Urothelium cell line (cell line): ENCODE data around the gene CRACDL.
A peak's percentile ranks its signal among the peaks of the same experiment; 100 is the strongest.

ENCODE experiments used
- DNase-seq: peaks from one replicate; pipeline ENCODE4 v3.0.0; 2011; ENCODE audit warnings: low spot score, mixed read lengths
- FAIRE-seq: peaks from 2 replicates; lab custom pipeline; 2011; peaks lifted over from hg19 to GRCh38; lab: Jason Lieb, UNC

CRACDL gene, protein sequence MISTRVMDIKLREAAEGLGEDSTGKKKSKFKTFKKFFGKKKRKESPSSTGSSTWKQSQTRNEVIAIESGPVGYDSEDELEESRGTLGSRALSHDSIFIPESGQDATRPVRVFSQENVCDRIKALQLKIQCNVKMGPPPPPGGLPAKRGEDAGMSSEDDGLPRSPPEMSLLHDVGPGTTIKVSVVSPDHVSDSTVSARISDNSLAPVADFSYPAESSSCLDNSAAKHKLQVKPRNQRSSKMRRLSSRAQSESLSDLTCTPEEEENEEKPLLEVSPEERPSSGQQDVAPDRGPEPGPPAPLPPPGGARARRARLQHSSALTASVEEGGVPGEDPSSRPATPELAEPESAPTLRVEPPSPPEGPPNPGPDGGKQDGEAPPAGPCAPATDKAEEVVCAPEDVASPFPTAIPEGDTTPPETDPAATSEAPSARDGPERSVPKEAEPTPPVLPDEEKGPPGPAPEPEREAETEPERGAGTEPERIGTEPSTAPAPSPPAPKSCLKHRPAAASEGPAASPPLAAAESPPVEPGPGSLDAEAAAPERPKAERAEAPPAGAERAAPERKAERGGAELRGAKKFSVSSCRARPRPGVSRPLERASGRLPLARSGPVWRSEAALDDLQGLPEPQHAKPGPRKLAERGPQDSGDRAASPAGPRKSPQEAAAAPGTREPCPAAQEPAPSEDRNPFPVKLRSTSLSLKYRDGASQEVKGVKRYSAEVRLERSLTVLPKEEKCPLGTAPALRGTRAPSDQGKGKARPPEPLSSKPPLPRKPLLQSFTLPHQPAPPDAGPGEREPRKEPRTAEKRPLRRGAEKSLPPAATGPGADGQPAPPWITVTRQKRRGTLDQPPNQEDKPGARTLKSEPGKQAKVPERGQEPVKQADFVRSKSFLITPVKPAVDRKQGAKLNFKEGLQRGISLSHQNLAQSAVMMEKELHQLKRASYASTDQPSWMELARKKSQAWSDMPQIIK

GRCh38 chr2:98935777-98936352, at the start of gene CRACDL:
Gene CRACDL, minus strand, starts transcription at chr2:98936225. Its CDS starts 89,425 bp downstream, at chr2:98846800.
- FAIRE-seq (no peak), DNase-seq (peak; percentile 74)

GRCh38 chr2:98975611-98976010, 39.6 kb upstream of the CRACDL start:
- FAIRE-seq (no peak), DNase-seq (no peak)

- FAIRE-seq, result no peak
Observed at GRCh38 chr2:98972582-98973167, 36.6 kb upstream of the CRACDL start.

GRCh38 chr2:98959810-98960507, 23.9 kb upstream of the CRACDL start:
- no peak for DNase-seq
- no peak for FAIRE-seq

More at GRCh38 chr2:98972582-98973167, 36.6 kb upstream of the CRACDL start:
- no peak for DNase-seq

DNA sequence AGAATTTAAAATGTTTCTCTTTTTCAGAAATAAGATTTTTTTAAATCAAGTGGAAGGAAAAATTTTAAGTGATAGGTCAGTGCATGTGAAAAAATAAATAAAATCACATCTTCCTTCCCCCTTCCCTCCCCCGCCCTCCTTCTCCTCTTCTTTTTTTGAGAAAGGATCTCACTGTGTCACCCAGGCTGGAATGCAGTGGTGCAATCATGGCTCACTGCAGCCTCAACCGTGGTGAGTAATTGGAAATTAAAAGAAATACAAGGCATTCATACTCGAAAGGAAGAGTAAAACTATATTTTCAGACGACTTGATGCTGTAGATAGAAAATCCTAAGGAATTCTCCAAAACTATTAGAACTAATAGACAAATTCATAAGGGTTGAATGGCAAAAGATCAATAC, 16.9 kb upstream of the CRACDL start:
- no peak for DNase-seq
- FAIRE-seq, result no peak

GRCh38 chr2:98948956-98949739, 13.1 kb upstream of the CRACDL start:
- no peak for DNase-seq
- no peak for FAIRE-seq

GRCh38 chr2:98947554-98947953, 11.5 kb upstream of the CRACDL start:
- FAIRE-seq (no peak), DNase-seq (no peak)

- FAIRE-seq (no peak), DNase-seq (no peak)
Observed at GRCh38 chr2:98946855-98947254, 10.8 kb upstream of the CRACDL start.

- no peak for FAIRE-seq
- peak; percentile 58 for DNase-seq
Observed at GRCh38 chr2:98944775-98945174, 8.8 kb upstream of the CRACDL start.

- DNase-seq (no peak), FAIRE-seq (no peak)
Observed at GRCh38 chr2:98940102-98940501, 4.1 kb upstream of the CRACDL start.

DNA sequence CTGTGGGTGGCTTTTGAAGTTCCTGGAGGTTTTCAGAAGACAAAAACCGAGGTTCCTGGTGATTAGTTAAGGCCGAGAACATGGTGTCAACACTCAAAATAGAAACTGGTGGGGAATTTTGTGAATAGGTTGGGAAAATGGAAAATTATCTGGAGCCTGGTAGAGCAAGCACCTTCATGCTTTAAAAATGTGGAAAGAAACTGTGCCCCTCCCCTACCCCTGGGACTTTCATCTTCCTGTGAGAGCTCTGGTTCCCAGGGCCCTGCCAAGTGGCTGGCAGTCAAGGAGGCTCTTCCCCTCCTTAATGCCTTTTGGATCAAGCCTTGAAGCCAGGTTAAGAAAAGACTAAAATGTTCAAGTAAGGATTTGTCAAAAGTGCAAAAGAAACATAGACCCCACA, 1.9 kb upstream of the CRACDL start:
- no peak for FAIRE-seq
- no peak for DNase-seq

- FAIRE-seq, result peak; percentile 9
- DNase-seq, result peak; percentile 65
Observed at GRCh38 chr2:98936353-98937351, 627 bp upstream of the CRACDL start.

- DNase-seq, result peak; percentile 66
- peak; percentile 23 for FAIRE-seq
Observed at GRCh38 chr2:98935111-98935770, 784 bp downstream of the CRACDL start.

DNA sequence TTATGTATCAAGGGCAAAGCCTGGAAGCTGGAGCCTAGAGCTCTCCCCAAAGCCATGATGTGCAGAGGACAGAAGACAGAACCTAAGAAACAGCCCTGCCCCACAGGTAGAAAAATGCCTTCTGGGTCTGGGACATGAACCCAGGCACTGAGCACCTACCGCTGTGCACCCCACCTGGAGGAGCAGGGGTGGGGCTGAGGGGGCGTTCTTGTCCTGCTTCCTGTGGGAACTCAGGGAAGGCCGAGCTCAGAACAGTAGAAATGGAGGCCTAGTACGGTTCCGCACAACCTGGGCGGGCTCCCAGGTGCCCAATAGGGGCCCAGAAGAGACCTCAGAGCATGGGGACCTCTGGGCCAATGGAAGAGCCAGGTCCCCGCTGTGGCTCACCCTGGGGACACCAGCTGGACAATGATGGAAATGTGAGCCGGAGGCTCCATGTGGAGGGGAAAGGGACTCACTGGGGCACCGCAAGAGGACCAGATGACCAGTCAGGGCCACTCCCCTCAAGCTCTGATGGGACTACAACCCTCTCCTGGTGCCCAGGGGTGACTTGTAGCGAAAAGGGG, 3.2 kb downstream of the CRACDL start:
- DNase-seq (no peak), FAIRE-seq (no peak)

GRCh38 chr2:98932164-98932563, 3.9 kb downstream of the CRACDL start:
- no peak for DNase-seq
- no peak for FAIRE-seq

- DNase-seq (no peak), FAIRE-seq (no peak)
Observed at GRCh38 chr2:98931596-98931995, 4.4 kb downstream of the CRACDL start.

- DNase-seq, result no peak
- no peak for FAIRE-seq
Observed at GRCh38 chr2:98929920-98930319, 6.1 kb downstream of the CRACDL start.
